AG08395 (cell line): Measurements from ENCODE around the gene FADD.
"Not testable (repeated sequence)": the region's sequence is repeated elsewhere in the genome, so short reads cannot be mapped to it uniquely, and the experiment has no call there.

Experiments used
- DNase-seq: peaks from one replicate; pipeline ENCODE4 v3.0.0; 2012; ENCODE audit warnings: mixed read lengths, low spot score

FADD gene

GRCh38 chr11:70205049-70205725 is 2.1 kb downstream of the FADD start:
- DNase-seq, result no peak

GRCh38 chr11:70205766-70206165 is 2.7 kb downstream of the FADD start:
- DNase-seq, result no peak

GRCh38 chr11:70206226-70206981 is 3.3 kb downstream of the FADD start:
- DNase-seq, result no peak

GRCh38 chr11:70206982-70207376 is 3.9 kb downstream of the FADD start:
- no peak for DNase-seq

GRCh38 chr11:70207531-70208131 is 4.5 kb downstream of the FADD start:
- no peak for DNase-seq

GRCh38 chr11:70209391-70209912 is 6.4 kb downstream of the FADD start:
- no peak for DNase-seq

- peak; percentile 51 for DNase-seq
Measured at GRCh38 chr11:70210051-70210501, 7.0 kb downstream of the FADD start.

GRCh38 chr11:70210530-70210929 is 7.4 kb downstream of the FADD start:
- no peak for DNase-seq

GRCh38 chr11:70212227-70212811 is 9.2 kb downstream of the FADD start:
- no peak for DNase-seq

- DNase-seq, result not testable (repeated sequence)
Measured at GRCh38 chr11:70217388-70217787, 14.3 kb downstream of the FADD start.

- not testable (repeated sequence) for DNase-seq
Measured at GRCh38 chr11:70218076-70218475, 15.0 kb downstream of the FADD start.

GRCh38 chr11:70220136-70220535 is 17.0 kb downstream of the FADD start:
- no peak for DNase-seq

- DNase-seq, result no peak
Measured at GRCh38 chr11:70220920-70221319, 17.8 kb downstream of the FADD start.

GRCh38 chr11:70225681-70226177 is 22.6 kb downstream of the FADD start:
- no peak for DNase-seq

GRCh38 chr11:70226183-70226582 is 23.1 kb downstream of the FADD start:
- DNase-seq, result no peak

GRCh38 chr11:70226967-70227366 is 23.9 kb downstream of the FADD start:
- DNase-seq, result no peak

GRCh38 chr11:70229737-70230136 is 26.6 kb downstream of the FADD start:
- no peak for DNase-seq

GRCh38 chr11:70230151-70230839 is 27.2 kb downstream of the FADD start:
- DNase-seq, result no peak

GRCh38 chr11:70230840-70231710 is 28.0 kb downstream of the FADD start:
- DNase-seq, result no peak

GRCh38 chr11:70233034-70233433 is 29.9 kb downstream of the FADD start:
- no peak for DNase-seq

GRCh38 chr11:70233511-70233934 is 30.4 kb downstream of the FADD start:
- peak; percentile 33 for DNase-seq
